ENCODE data around the gene SMPD2. TPM values are rescaled to one million over a fixed set of nuclear protein-coding genes. Genes with fewer than 3 reads are reported as not detected.

SMPD2 gene
- total and polyA plus RNA-seq, 2 donors (not counting 3 experiments of a cell fraction or from before 2014, with no cell fraction given), result 6.9 to 10.0 TPM

GRCh38 chr6:109484122-109484521, 43.6 kb downstream of the SMPD2 start:
- Histone ChIP-seq H3K27ac (ENCODE audit: insufficient read depth, low read depth, low read length) (no peak overlapping the region), H3K9me3 (replicated peaks; ENCODE audit: control insufficient read depth, insufficient read depth, low read length) (no peaks in the 10 kb centered on the region), H3K79me2 (ENCODE audit: control insufficient read depth, insufficient read depth, low read length) (peaks cover 31% of the 10 kb centered on the region), H3K9me1 (replicated peaks; ENCODE audit: control insufficient read depth, extremely low read depth, insufficient read depth, low read length) (no peaks in the 10 kb centered on the region), H2AFZ (ENCODE audit: low read depth, low read length) (peak overlapping the region; percentile 97), H3K27me3 (ENCODE audit: control insufficient read depth in 2 of 2, insufficient read depth in 2 of 2, low read length in 2 of 2) (peaks cover 8 to 13% of the 10 kb centered on the region in 2 experiments), H4K20me1 (replicated peaks; ENCODE audit: control insufficient read depth, extremely low read depth, insufficient read depth, low read length) (no peaks in the 10 kb centered on the region), H3K36me3 (ENCODE audit: control insufficient read depth in 2 of 2, extremely low read depth in 1 of 2, insufficient read depth in 2 of 2, low read length in 2 of 2) (peaks cover 0 to 3% of the 10 kb centered on the region in 2 experiments), H3K4me3 (replicated peaks in 1 of 3; ENCODE audit: insufficient read depth in 1 of 3, low read depth in 1 of 3, low read length in 3 of 3) (no peak overlapping the region), H3K4me1 (ENCODE audit: control insufficient read depth, extremely low read depth, insufficient read depth, low read length) (peaks cover 24% of the 10 kb centered on the region), H3K9ac (replicated peaks; ENCODE audit: extremely low read depth, insufficient read depth, low read length) (no peak overlapping the region), H3K4me2 (ENCODE audit: insufficient read depth, low read length) (no peak overlapping the region)
- ChIA-PET POLR2A (no interaction called here), CTCF (interaction anchor here (2.0 kb wide), 1 partner anchor 296 kb away, joined by 5 read pairs; no protein-coding TSS in a partner anchor)
- no peak for TF ChIP-seq POLR2AphosphoS5 (IDR thresholded peaks at IDR 0.05; ENCODE audit: insufficient read depth, low read depth, low read length)
- TF ChIP-seq, protein P1, sequence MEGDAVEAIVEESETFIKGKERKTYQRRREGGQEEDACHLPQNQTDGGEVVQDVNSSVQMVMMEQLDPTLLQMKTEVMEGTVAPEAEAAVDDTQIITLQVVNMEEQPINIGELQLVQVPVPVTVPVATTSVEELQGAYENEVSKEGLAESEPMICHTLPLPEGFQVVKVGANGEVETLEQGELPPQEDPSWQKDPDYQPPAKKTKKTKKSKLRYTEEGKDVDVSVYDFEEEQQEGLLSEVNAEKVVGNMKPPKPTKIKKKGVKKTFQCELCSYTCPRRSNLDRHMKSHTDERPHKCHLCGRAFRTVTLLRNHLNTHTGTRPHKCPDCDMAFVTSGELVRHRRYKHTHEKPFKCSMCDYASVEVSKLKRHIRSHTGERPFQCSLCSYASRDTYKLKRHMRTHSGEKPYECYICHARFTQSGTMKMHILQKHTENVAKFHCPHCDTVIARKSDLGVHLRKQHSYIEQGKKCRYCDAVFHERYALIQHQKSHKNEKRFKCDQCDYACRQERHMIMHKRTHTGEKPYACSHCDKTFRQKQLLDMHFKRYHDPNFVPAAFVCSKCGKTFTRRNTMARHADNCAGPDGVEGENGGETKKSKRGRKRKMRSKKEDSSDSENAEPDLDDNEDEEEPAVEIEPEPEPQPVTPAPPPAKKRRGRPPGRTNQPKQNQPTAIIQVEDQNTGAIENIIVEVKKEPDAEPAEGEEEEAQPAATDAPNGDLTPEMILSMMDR (IDR thresholded peaks at IDR 0.05; ENCODE audit: extremely low read depth in 1 of 2, insufficient read depth in 1 of 2, low read depth in 1 of 2, low read length in 2 of 2), result no peak
- TF ChIP-seq MAX (IDR thresholded peaks at IDR 0.05; ENCODE audit: insufficient read depth, insufficient read length), result no peak
- intact Hi-C loops (cut with micrococcal nuclease), result loop anchor here (5.0 kb wide), 1 partner anchor 42 kb away; the partner anchor contains the start of genes PPIL6 and SMPD2
- no TSS peak for BruUV-seq (replicated peaks)
- DNase-seq (ENCODE audit: low read depth, low spot score) (peak; percentile 6), FAIRE-seq (no peak)
- dilution Hi-C loops (cut with MboI; ENCODE audit: extremely low pct_ligation_motif_present, low sequenced_read_pairs), result no loop called here

DNA sequence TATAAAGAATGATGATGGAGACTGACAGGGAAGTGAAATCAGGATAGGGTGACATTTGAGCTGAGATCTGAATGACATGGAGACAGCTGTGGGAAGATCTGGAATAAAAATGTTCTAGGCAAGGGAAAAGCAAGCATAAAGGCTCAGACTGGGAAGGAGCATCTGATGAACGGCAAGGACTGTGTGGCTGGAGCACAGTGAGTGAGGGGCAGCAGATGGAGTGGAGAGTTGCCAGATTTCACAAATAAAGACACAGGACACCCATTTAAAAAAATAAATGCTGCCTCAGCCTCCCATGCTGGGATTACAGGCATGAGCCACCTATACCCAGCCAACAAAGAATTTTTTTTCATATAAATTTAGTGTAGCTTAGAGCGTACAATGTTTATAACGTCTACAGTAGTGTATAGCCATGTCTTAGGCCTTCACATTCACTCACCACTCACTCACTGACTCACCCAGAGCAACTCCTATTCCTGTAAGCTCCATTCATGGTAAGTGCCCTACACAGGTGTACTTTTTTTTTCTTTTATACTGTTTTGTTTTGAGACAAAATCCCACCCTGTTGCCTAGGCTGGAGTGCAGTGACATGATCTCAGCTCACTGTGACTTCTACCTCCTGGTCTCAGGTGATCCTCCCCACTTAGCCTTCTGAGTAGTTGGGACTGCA, 44.9 kb downstream of the SMPD2 start:
- no TSS peak for BruUV-seq (replicated peaks)
- intact Hi-C loops (cut with micrococcal nuclease), result no loop called here

More for the DNA sequence above, 44.9 kb downstream of the SMPD2 start:
- H3K36me3 ChIP-seq (ENCODE audit: control insufficient read depth in 2 of 2, extremely low read depth in 1 of 2, insufficient read depth in 2 of 2, low read length in 2 of 2), result peaks cover 0 to 3% of the 10 kb centered on the region in 2 experiments
- TF ChIP-seq FOS (IDR thresholded peaks at IDR 0.05; ENCODE audit: borderline replicate concordance, insufficient read depth, low read length), result no peak
- TF ChIP-seq MAX (IDR thresholded peaks at IDR 0.05; ENCODE audit: insufficient read depth, insufficient read length), result no peak
- TF ChIP-seq, protein P1 (IDR thresholded peaks at IDR 0.05; ENCODE audit: extremely low read depth in 1 of 2, insufficient read depth in 1 of 2, low read depth in 1 of 2, low read length in 2 of 2), result no peak
- TF ChIP-seq POLR2AphosphoS5 (IDR thresholded peaks at IDR 0.05; ENCODE audit: insufficient read depth, low read depth, low read length), result no peak
- TF ChIP-seq JUN (IDR thresholded peaks at IDR 0.05; ENCODE audit: borderline replicate concordance, insufficient read depth, insufficient read length, low read depth), result no peak
- TF ChIP-seq GATA2 (IDR thresholded peaks at IDR 0.05; ENCODE audit: insufficient read depth, insufficient read length, low read depth, low read length), result no peak
- TF ChIP-seq MYC (IDR thresholded peaks at IDR 0.05; ENCODE audit: low read depth, low read length), result no peak
- no peak for TF ChIP-seq POLR2A (IDR thresholded peaks at IDR 0.05; ENCODE audit: low read depth, low read length)
- TF ChIP-seq EZH2 (IDR thresholded peaks at IDR 0.05; ENCODE audit: borderline replicate concordance, low read depth, low read length, severe bottlenecking), result no peak
- H3K4me2 ChIP-seq (ENCODE audit: insufficient read depth, low read length), result no peak overlapping the region
- peaks cover 22% of the 10 kb centered on the region for H3K79me2 ChIP-seq (ENCODE audit: control insufficient read depth, insufficient read depth, low read length)
- FAIRE-seq, result no peak
- DNase-seq (ENCODE audit: low read depth, low spot score), result no peak
- no peak overlapping the region for H3K4me3 ChIP-seq (replicated peaks in 1 of 3; ENCODE audit: insufficient read depth in 1 of 3, low read depth in 1 of 3, low read length in 3 of 3)
- peaks cover 8 to 13% of the 10 kb centered on the region in 2 experiments for H3K27me3 ChIP-seq (ENCODE audit: control insufficient read depth in 2 of 2, insufficient read depth in 2 of 2, low read length in 2 of 2)
- no peak overlapping the region for H3K9ac ChIP-seq (replicated peaks; ENCODE audit: extremely low read depth, insufficient read depth, low read length)
- H4K20me1 ChIP-seq (replicated peaks; ENCODE audit: control insufficient read depth, extremely low read depth, insufficient read depth, low read length), result no peaks in the 10 kb centered on the region
- no peak overlapping the region for H3K27ac ChIP-seq (ENCODE audit: insufficient read depth, low read depth, low read length)
- H3K9me1 ChIP-seq (replicated peaks; ENCODE audit: control insufficient read depth, extremely low read depth, insufficient read depth, low read length), result no peaks in the 10 kb centered on the region
- no peaks in the 10 kb centered on the region for H3K9me3 ChIP-seq (replicated peaks; ENCODE audit: control insufficient read depth, insufficient read depth, low read length)
- dilution Hi-C loops (cut with MboI; ENCODE audit: extremely low pct_ligation_motif_present, low sequenced_read_pairs), result no loop called here
- peaks cover 17% of the 10 kb centered on the region for H3K4me1 ChIP-seq (ENCODE audit: control insufficient read depth, extremely low read depth, insufficient read depth, low read length)
- ChIA-PET POLR2A (no interaction called here), CTCF (interaction anchor here (1.3 to 2.0 kb wide), 2 partner anchors 9 to 297 kb away, joined by 4 to 5 read pairs; no protein-coding TSS in a partner anchor)
- H2AFZ ChIP-seq (ENCODE audit: low read depth, low read length), result no peak overlapping the region

All from endothelial cell of umbilical vein (primary cell).